Panc1 (cell line): ENCODE data around the gene TMOD1. TPM values are rescaled to one million over a fixed set of nuclear protein-coding genes. Genes with fewer than 3 reads are reported as not detected.

ENCODE experiments used
- ATAC-seq: fragments of 200-7000 bp; cut with Tn5 transposase; 2 replicates; pipeline ENCODE4 v1.9.1; 2020; ENCODE audit warnings: mild to moderate bottlenecking, moderate library complexity
- BruUV-seq: library from RNA; stranded (reverse); fragments of 400-500 nt; replicated peaks from 2 replicates; lab custom pipeline; 2021; lab: Mats Ljungman, UMichigan
- CTCF ChIA-PET: fragments of 300-600 bp; sonication (Branson Sonifier 250); formaldehyde crosslinking; loops from one replicate; lab custom pipeline; 2022; ENCODE audit warnings: antibody characterized with exemption; lab: Charles Lee
- POLR2A ChIA-PET: fragments of 300-600 bp; sonication (Branson Sonifier 250); formaldehyde crosslinking; loops from one replicate; lab custom pipeline; 2022; ENCODE audit warnings: antibody characterized with exemption; lab: Charles Lee
- DNase-seq: peaks from one replicate; pipeline ENCODE4 v3.0.0-alpha.2; 2010; ENCODE audit warnings: low read depth, low spot score
- H3K27ac ChIP-seq: 2 replicates; pipeline ENCODE4 v1.5.1; 2011; ENCODE audit warnings: mild to moderate bottlenecking, low read length, inconsistent platforms
- H3K27me3 ChIP-seq: fragments of 200-500 bp; sonication (Bioruptor generic); 2 replicates; pipeline ENCODE4 v1.6.0; 2014; ENCODE audit warnings: low read length, inconsistent platforms; ENCODE audit not compliant: control insufficient read depth, insufficient read depth
- H3K36me3 ChIP-seq: fragments of 200-500 bp; sonication (Bioruptor generic); 2 replicates; pipeline ENCODE4 v1.5.1; 2014; ENCODE audit warnings: inconsistent platforms, mild to moderate bottlenecking, low read length, moderate library complexity; ENCODE audit not compliant: control insufficient read depth, insufficient read depth
- H3K4me1 ChIP-seq: 2 replicates; pipeline ENCODE4 v1.5.1; 2011; ENCODE audit warnings: inconsistent platforms, mild to moderate bottlenecking, low read length, moderate library complexity; ENCODE audit not compliant: control insufficient read depth, insufficient read depth
- H3K4me3 ChIP-seq, 2 experiments: 2 replicates each; pipeline ENCODE4 v1.5.1; 2011 to 2012; ENCODE audit warnings: low read depth in 2 of 2, low read length in 2 of 2, mild to moderate bottlenecking in 2 of 2, inconsistent platforms in 1 of 2, moderate library complexity in 1 of 2
- H3K9me3 ChIP-seq: fragments of 200-500 bp; sonication (Bioruptor generic); 2 replicates; pipeline ENCODE4 v1.5.1; 2014; ENCODE audit warnings: low read depth, mild to moderate bottlenecking, inconsistent platforms, low read length, moderate library complexity; ENCODE audit not compliant: control insufficient read depth, insufficient read depth
- POLR2AphosphoS5 ChIP-seq: IDR thresholded peaks from 2 replicates; pipeline ENCODE4 v1.6.1; 2012; ENCODE audit warnings: mild to moderate bottlenecking, low read depth, low read length, moderate library complexity
- SIN3A ChIP-seq: IDR thresholded peaks from 2 replicates; pipeline ENCODE4 v1.6.1; 2012; ENCODE audit warnings: low read depth, mild to moderate bottlenecking, low read length, moderate library complexity, borderline replicate concordance; ENCODE audit not compliant: insufficient read depth
- TCF7L2 ChIP-seq: IDR thresholded peaks from 2 replicates; pipeline ENCODE4 v1.6.1; 2011; ENCODE audit warnings: mild to moderate bottlenecking, low read depth, low read length, inconsistent platforms
- in situ Hi-C: cut with HindIII; loops from 2 replicates; pipeline ENCODE4 v1.10.0; 2016; ENCODE audit warnings: low sequenced_read_pairs, low pct_unique_long_range_greater_than_20kb
- intact Hi-C: fragments of 100-400 bp; cut with micrococcal nuclease; formaldehyde crosslinking; loops from one replicate; pipeline ENCODE4 v1.10.0; 2022; ENCODE audit not compliant: unreplicated experiment
- total RNA-seq: library from RNA; stranded (reverse); gene quantifications from one replicate; pipeline ENCODE4 v1.2.1, GENCODE V29; 2021; ENCODE audit not compliant: unreplicated experiment
- TF ChIP-seq, protein P1 (sequence below): fragments of 450-650 bp; IDR thresholded peaks from 2 replicates; pipeline ENCODE4 v1.5.1; 2017; ENCODE audit warnings: mild to moderate bottlenecking
- TF ChIP-seq, protein P2 (sequence below), 2 experiments: IDR thresholded peaks; 2 replicates each; pipeline ENCODE4 v1.6.1; 2011 to 2012; ENCODE audit warnings: low read depth in 2 of 2, control low read depth in 1 of 2, low read length in 1 of 2, mild to moderate bottlenecking in 1 of 2, moderate library complexity in 1 of 2; ENCODE audit not compliant: insufficient read depth in 1 of 2

The TMOD1 gene
- total RNA-seq, 1 experiment from 2014 or later: 1.4 TPM

DNA sequence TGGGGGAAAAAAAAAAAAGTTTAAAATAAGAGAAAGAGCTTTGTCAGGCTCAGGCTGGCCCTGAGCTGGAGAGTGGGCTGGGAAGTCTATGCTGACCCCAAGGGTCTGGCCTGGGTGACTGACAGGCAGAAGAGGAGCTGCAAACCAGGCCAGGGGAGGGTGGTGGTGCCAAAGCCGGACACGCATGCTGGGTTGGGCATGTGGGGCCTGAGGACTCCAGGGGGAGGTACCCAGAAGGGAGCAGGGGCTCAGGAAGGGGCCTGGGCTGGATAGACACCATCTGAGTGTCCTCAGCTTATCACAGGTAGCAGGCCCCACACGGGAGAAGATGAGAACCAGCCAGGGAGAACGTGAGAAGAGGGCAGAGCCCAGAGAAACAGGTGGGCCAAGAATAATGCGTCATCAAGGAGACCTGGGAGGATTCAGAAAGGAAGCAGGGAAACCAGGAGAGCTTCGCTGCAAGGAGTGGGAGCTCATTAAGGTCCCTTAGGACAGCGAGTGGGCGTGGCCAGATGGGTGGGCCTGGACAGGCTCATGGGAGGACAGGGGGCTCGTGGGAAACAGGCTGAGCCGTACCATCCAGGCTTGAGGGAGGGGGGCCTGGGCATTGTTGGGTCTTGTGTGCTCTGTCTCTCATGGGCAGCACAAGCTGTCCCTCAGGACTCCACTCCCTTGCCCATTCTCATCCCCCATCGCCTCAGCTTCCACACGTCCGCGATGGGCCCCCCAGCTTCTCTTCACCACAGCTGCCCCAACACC lies 16.0 kb downstream of the TMOD1 start:
- no TSS peak for BruUV-seq
- in situ Hi-C loops: no loop called here
- no peak overlapping the region for H3K27ac ChIP-seq
- H3K27me3 ChIP-seq: no peaks in the 10 kb centered on the region
- H3K4me1 ChIP-seq: peaks cover 3% of the 10 kb centered on the region; the same call in 1 of the 2 replicates
- intact Hi-C loops: no loop called here
- H3K9me3 ChIP-seq: no peaks in the 10 kb centered on the region
- ATAC-seq: no peak
- no peaks in the 10 kb centered on the region for H3K36me3 ChIP-seq
- no peak for DNase-seq
- no peak for TF ChIP-seq TCF7L2
- TF ChIP-seq SIN3A: no peak
- TF ChIP-seq, protein P1, sequence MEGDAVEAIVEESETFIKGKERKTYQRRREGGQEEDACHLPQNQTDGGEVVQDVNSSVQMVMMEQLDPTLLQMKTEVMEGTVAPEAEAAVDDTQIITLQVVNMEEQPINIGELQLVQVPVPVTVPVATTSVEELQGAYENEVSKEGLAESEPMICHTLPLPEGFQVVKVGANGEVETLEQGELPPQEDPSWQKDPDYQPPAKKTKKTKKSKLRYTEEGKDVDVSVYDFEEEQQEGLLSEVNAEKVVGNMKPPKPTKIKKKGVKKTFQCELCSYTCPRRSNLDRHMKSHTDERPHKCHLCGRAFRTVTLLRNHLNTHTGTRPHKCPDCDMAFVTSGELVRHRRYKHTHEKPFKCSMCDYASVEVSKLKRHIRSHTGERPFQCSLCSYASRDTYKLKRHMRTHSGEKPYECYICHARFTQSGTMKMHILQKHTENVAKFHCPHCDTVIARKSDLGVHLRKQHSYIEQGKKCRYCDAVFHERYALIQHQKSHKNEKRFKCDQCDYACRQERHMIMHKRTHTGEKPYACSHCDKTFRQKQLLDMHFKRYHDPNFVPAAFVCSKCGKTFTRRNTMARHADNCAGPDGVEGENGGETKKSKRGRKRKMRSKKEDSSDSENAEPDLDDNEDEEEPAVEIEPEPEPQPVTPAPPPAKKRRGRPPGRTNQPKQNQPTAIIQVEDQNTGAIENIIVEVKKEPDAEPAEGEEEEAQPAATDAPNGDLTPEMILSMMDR: no peak
- TF ChIP-seq, protein P2, sequence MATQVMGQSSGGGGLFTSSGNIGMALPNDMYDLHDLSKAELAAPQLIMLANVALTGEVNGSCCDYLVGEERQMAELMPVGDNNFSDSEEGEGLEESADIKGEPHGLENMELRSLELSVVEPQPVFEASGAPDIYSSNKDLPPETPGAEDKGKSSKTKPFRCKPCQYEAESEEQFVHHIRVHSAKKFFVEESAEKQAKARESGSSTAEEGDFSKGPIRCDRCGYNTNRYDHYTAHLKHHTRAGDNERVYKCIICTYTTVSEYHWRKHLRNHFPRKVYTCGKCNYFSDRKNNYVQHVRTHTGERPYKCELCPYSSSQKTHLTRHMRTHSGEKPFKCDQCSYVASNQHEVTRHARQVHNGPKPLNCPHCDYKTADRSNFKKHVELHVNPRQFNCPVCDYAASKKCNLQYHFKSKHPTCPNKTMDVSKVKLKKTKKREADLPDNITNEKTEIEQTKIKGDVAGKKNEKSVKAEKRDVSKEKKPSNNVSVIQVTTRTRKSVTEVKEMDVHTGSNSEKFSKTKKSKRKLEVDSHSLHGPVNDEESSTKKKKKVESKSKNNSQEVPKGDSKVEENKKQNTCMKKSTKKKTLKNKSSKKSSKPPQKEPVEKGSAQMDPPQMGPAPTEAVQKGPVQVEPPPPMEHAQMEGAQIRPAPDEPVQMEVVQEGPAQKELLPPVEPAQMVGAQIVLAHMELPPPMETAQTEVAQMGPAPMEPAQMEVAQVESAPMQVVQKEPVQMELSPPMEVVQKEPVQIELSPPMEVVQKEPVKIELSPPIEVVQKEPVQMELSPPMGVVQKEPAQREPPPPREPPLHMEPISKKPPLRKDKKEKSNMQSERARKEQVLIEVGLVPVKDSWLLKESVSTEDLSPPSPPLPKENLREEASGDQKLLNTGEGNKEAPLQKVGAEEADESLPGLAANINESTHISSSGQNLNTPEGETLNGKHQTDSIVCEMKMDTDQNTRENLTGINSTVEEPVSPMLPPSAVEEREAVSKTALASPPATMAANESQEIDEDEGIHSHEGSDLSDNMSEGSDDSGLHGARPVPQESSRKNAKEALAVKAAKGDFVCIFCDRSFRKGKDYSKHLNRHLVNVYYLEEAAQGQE (IDR thresholded peaks at IDR 0.05; ENCODE audit: insufficient read depth in 1 of 2, low read depth in 2 of 2, low read length in 1 of 2): no peak
- TF ChIP-seq POLR2AphosphoS5: no peak
- CTCF ChIA-PET: interaction anchor here (0.7 kb wide), 1 partner anchor 29 kb away, joined by 4 read pairs; no protein-coding TSS in a partner anchor
- POLR2A ChIA-PET: no interaction called here
- H3K4me3 ChIP-seq: no peak overlapping the region

DNA sequence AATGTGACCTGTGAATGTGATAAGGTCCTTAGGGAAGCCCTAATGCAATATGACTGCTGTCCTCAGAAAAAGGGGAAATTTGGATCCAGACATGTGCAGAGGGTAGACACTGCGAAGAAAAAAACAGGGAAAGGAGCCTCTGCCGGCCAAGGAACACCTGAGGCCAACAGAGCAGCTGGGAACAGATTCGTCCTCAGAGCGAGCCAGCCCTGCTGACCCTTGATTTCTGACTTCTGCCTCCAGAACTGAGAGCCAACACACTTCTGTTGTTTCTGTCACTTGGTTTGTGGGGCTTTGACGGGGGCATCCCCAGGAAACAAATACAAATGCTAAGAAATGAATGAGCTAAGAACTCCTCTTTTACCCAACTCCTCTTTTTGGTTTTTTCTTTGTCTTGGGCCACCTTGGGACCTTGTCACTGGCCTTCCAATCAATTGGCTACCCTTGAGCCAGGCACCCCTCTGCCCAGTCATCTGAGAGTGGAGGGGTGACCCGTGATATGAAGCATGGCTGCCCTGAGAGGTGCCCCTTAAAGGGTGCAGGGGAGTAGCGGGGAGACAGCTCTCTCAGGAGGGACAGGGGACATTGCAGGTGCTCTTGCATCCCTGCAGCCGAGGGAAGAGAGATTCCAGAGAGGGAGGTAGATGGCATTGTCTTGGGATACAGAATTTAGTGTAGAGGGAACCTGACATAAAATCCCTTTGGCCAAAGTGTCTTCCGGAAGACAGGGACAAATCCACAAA lies 16.9 kb downstream of the TMOD1 start:
- no peaks in the 10 kb centered on the region for H3K9me3 ChIP-seq
- H3K27ac ChIP-seq: no peak overlapping the region
- intact Hi-C loops (no loop called here), in situ Hi-C loops (no loop called here)
- no peak overlapping the region for H3K4me3 ChIP-seq
- H3K27me3 ChIP-seq: no peaks in the 10 kb centered on the region
- ATAC-seq: 0 out of 2 replicates have a peak, but pooled peaks have one; percentile 42
- H3K36me3 ChIP-seq: no peaks in the 10 kb centered on the region
- no TSS peak for BruUV-seq
- peaks cover 3% of the 10 kb centered on the region; the same call in 1 of the 2 replicates for H3K4me1 ChIP-seq
- ChIA-PET CTCF (no interaction called here), POLR2A (no interaction called here)
- no peak for DNase-seq
- TF ChIP-seq, protein P2 (IDR thresholded peaks at IDR 0.05; ENCODE audit: insufficient read depth in 1 of 2, low read depth in 2 of 2, low read length in 1 of 2): no peak
- TF ChIP-seq POLR2AphosphoS5 (no peak), SIN3A (no peak), TCF7L2 (no peak)
- TF ChIP-seq, protein P1: no peak
